ENCODE results near the gene XRCC5. TPM values are rescaled to one million over a fixed set of nuclear protein-coding genes. Genes with fewer than 3 reads are reported as not detected.

The XRCC5 gene
- total RNA-seq, 1 experiment from 2014 or later = 290 TPM

DNA sequence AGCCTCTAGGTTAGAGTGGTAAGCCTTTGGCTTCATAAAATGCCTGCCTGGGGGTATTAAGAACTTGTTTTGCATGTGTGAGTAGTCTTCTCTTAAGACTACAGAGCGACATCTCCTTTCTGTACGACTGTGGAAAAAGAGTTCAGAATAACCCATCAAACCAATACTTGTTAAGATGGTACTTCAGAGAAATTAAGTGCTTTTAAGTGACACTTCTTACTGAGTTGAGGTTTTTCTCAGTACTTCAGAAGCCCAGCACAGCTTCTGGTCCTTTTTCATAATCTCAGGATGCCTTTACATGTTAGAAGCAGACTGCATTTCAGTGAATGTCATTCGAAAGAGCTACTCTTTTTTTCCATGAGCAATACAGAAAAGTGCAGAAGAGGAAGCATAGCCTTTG is 10.8 kb downstream of the XRCC5 start:
- TF ChIP-seq EZH2phosphoT487 (IDR thresholded peaks at IDR 0.05; ENCODE audit: borderline replicate concordance, low read length) = no peak
- TF ChIP-seq, protein P1, sequence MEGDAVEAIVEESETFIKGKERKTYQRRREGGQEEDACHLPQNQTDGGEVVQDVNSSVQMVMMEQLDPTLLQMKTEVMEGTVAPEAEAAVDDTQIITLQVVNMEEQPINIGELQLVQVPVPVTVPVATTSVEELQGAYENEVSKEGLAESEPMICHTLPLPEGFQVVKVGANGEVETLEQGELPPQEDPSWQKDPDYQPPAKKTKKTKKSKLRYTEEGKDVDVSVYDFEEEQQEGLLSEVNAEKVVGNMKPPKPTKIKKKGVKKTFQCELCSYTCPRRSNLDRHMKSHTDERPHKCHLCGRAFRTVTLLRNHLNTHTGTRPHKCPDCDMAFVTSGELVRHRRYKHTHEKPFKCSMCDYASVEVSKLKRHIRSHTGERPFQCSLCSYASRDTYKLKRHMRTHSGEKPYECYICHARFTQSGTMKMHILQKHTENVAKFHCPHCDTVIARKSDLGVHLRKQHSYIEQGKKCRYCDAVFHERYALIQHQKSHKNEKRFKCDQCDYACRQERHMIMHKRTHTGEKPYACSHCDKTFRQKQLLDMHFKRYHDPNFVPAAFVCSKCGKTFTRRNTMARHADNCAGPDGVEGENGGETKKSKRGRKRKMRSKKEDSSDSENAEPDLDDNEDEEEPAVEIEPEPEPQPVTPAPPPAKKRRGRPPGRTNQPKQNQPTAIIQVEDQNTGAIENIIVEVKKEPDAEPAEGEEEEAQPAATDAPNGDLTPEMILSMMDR (conservative IDR thresholded peaks at IDR 0.05; ENCODE audit: low read depth, low read length) = no peak
- TF ChIP-seq EZH2 (IDR thresholded peaks at IDR 0.05; ENCODE audit: low read length, unreplicated experiment) = no peak
- Histone ChIP-seq H3K27ac (ENCODE audit: low read length) (no peak overlapping the region), H3K9me2 (replicated peaks; ENCODE audit: low read length) (no peaks in the 10 kb centered on the region), H3K9me3 (ENCODE audit: low read length) (no peaks in the 10 kb centered on the region), H3K27me3 (ENCODE audit: low read length) (no peaks in the 10 kb centered on the region), H3K9ac (ENCODE audit: low read length) (no peak overlapping the region), H4K20me1 (ENCODE audit: low read length) (no peaks in the 10 kb centered on the region), H3K79me2 (ENCODE audit: low read length) (peaks cover 61% of the 10 kb centered on the region), H2AFZ (ENCODE audit: low read length) (no peak overlapping the region), H3K4me3 (ENCODE audit: low read length) (no peak overlapping the region), H3K36me3 (ENCODE audit: low read depth, low read length) (peaks cover 90% of the 10 kb centered on the region), H3F3A (ENCODE audit: low read length, unreplicated experiment) (peaks cover 6% of the 10 kb centered on the region), H3K4me2 (ENCODE audit: low read length) (no peak overlapping the region), H3K4me1 (ENCODE audit: insufficient read depth, low read length) (peaks cover 15% of the 10 kb centered on the region)
- ChIA-PET POLR2A (ENCODE audit: unreplicated experiment) (no interaction called here), CTCF (no interaction called here)
- BruUV-seq (replicated peaks) = no TSS peak
- ATAC-seq (no peak), DNase-seq (no peak)
- intact Hi-C loops (cut with micrococcal nuclease) = loop anchor here (5.0 to 10.0 kb wide), 2 partner anchors 82 to 375 kb away; partner anchors contain the start of gene RPL37A

DNA sequence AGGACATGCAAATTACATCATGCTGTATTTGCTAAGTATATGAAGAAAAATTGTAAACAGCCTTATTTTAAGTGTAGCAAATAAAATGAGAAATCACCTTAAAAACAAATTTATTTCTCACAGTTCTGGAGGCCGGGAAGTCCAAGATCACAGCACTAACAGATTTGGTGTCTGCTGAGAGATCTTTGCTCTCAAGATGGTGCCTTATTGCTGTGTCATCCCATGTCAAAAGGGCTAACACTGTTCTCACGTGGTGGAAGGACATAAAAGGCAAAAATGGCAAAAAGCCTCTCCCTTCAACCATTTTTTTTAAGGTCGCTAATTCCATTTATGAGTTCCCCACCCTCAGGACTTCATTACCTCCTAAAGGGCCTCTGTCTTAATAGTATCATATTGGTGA is 12.1 kb downstream of the XRCC5 start:
- ChIA-PET POLR2A (ENCODE audit: unreplicated experiment) (no interaction called here), CTCF (no interaction called here)
- Histone ChIP-seq H3K4me1 (ENCODE audit: insufficient read depth, low read length) (peaks cover 5% of the 10 kb centered on the region; the same call in 1 of the 2 replicates), H3K9me2 (replicated peaks; ENCODE audit: low read length) (no peaks in the 10 kb centered on the region), H3K9ac (ENCODE audit: low read length) (no peak overlapping the region), H4K20me1 (ENCODE audit: low read length) (peaks cover 4% of the 10 kb centered on the region; the same call in 1 of the 2 replicates), H3K79me2 (ENCODE audit: low read length) (peaks cover 54% of the 10 kb centered on the region), H3K27me3 (ENCODE audit: low read length) (no peaks in the 10 kb centered on the region), H3K27ac (ENCODE audit: low read length) (no peak overlapping the region), H3K36me3 (ENCODE audit: low read depth, low read length) (peaks cover 90% of the 10 kb centered on the region), H3K9me3 (ENCODE audit: low read length) (no peaks in the 10 kb centered on the region), H3K4me2 (ENCODE audit: low read length) (no peak overlapping the region), H2AFZ (ENCODE audit: low read length) (no peak overlapping the region), H3F3A (ENCODE audit: low read length, unreplicated experiment) (peaks cover 6% of the 10 kb centered on the region), H3K4me3 (ENCODE audit: low read length) (no peak overlapping the region)
- ATAC-seq (no peak), DNase-seq (no peak)
- no peak for TF ChIP-seq EZH2phosphoT487 (IDR thresholded peaks at IDR 0.05; ENCODE audit: borderline replicate concordance, low read length)
- TF ChIP-seq, protein P1 (conservative IDR thresholded peaks at IDR 0.05; ENCODE audit: low read depth, low read length) = no peak
- no peak for TF ChIP-seq EZH2 (IDR thresholded peaks at IDR 0.05; ENCODE audit: low read length, unreplicated experiment)
- intact Hi-C loops (cut with micrococcal nuclease) = loop anchor here (5.0 kb wide), 1 partner anchor 81 kb away; no protein-coding TSS in a partner anchor
- BruUV-seq (replicated peaks) = no TSS peak

DNA sequence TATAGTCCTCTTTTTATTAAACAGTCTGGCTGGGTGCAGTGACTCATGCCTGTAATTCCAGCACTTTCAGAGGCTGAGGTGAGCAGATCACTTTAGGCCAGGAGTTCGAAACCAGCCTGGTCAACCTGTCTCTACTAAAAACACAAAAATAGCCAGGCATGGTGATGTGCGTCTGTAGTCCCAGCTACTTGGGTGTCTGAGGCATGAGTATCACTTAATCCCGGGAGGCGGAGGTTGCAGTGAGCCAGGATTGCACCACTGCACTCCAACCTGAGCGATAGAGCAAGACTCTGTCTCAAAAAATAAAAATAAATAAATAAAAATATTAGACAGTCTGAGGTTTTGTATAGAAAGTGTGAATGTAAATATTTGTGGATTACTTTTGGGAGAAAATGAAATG is 17.8 kb downstream of the XRCC5 start:
- ATAC-seq (no peak), DNase-seq (no peak)
- H3K36me3 ChIP-seq (ENCODE audit: low read depth, low read length) = peaks cover 84% of the 10 kb centered on the region
- no peak overlapping the region for H3K27ac ChIP-seq (ENCODE audit: low read length)
- TF ChIP-seq EZH2phosphoT487 (IDR thresholded peaks at IDR 0.05; ENCODE audit: borderline replicate concordance, low read length) = no peak
- TF ChIP-seq EZH2 (IDR thresholded peaks at IDR 0.05; ENCODE audit: low read length, unreplicated experiment) = no peak
- TF ChIP-seq, protein P1 (conservative IDR thresholded peaks at IDR 0.05; ENCODE audit: low read depth, low read length) = no peak
- no TSS peak for BruUV-seq (replicated peaks)
- no peaks in the 10 kb centered on the region for H3F3A ChIP-seq (ENCODE audit: low read length, unreplicated experiment)
- H3K27me3 ChIP-seq (ENCODE audit: low read length) = no peaks in the 10 kb centered on the region
- H3K9me3 ChIP-seq (ENCODE audit: low read length) = no peaks in the 10 kb centered on the region
- H3K9ac ChIP-seq (ENCODE audit: low read length) = no peak overlapping the region
- no peak overlapping the region for H3K4me3 ChIP-seq (ENCODE audit: low read length)
- CTCF ChIA-PET = no interaction called here
- no peaks in the 10 kb centered on the region for H3K9me2 ChIP-seq (replicated peaks; ENCODE audit: low read length)
- H4K20me1 ChIP-seq (ENCODE audit: low read length) = peaks cover 4% of the 10 kb centered on the region; the same call in 1 of the 2 replicates
- no peaks in the 10 kb centered on the region for H3K4me1 ChIP-seq (ENCODE audit: insufficient read depth, low read length)
- no peak overlapping the region for H3K4me2 ChIP-seq (ENCODE audit: low read length)
- H3K79me2 ChIP-seq (ENCODE audit: low read length) = peaks cover 31% of the 10 kb centered on the region
- intact Hi-C loops (cut with micrococcal nuclease) = no loop called here
- no peak overlapping the region for H2AFZ ChIP-seq (ENCODE audit: low read length)
- POLR2A ChIA-PET (ENCODE audit: unreplicated experiment) = no interaction called here

All from PC-3 (cell line).